Parathyroid adenoma (tissue), 2 donors: ENCODE results near the gene ATF7IP2.

Experiments
- H2AFZ ChIP-seq: fragments of 300-600 bp; sonication (generic); one replicate; pipeline ENCODE4 v1.7.0; 2017; ENCODE audit warnings: antibody characterized with exemption, mild to moderate bottlenecking
- H3K27ac ChIP-seq: fragments of 300-600 bp; sonication (generic); one replicate; pipeline ENCODE4 v1.7.0; 2017
- H3K27me3 ChIP-seq: fragments of 300-600 bp; sonication (generic); one replicate; pipeline ENCODE4 v1.7.0; 2017; ENCODE audit warnings: low read length; ENCODE audit not compliant: control insufficient read depth, insufficient read depth
- H3K36me3 ChIP-seq: fragments of 300-600 bp; sonication (generic); one replicate; pipeline ENCODE4 v1.7.0; 2017; ENCODE audit warnings: low read length; ENCODE audit not compliant: control insufficient read depth, insufficient read depth
- H3K4me1 ChIP-seq: fragments of 300-600 bp; sonication (generic); one replicate; pipeline ENCODE4 v1.7.0; 2017; ENCODE audit warnings: control low read depth
- H3K4me2 ChIP-seq: fragments of 300-600 bp; sonication (generic); one replicate; pipeline ENCODE4 v1.7.0; 2017; ENCODE audit warnings: low read length
- H3K4me3 ChIP-seq: fragments of 300-600 bp; sonication (generic); one replicate; pipeline ENCODE4 v1.7.0; 2017; ENCODE audit warnings: low read depth, low read length
- H3K79me2 ChIP-seq: fragments of 300-600 bp; sonication (generic); one replicate; pipeline ENCODE4 v1.7.0; 2017; ENCODE audit warnings: control low read depth
- H3K9ac ChIP-seq: fragments of 300-600 bp; sonication (generic); one replicate; pipeline ENCODE4 v1.7.0; 2017; ENCODE audit warnings: mild to moderate bottlenecking
- H3K9me3 ChIP-seq: fragments of 300-600 bp; sonication (generic); one replicate; pipeline ENCODE4 v1.7.0; 2017; ENCODE audit warnings: low read length; ENCODE audit not compliant: control insufficient read depth
- TF ChIP-seq, protein P1 (sequence below): fragments of 300-600 bp; sonication (generic); IDR thresholded peaks from one replicate; pipeline ENCODE4 v1.7.0; 2017; ENCODE audit warnings: antibody characterized with exemption, mild to moderate bottlenecking
- donor health status: primary hyperparathyroidism.

The ATF7IP2 gene

DNA sequence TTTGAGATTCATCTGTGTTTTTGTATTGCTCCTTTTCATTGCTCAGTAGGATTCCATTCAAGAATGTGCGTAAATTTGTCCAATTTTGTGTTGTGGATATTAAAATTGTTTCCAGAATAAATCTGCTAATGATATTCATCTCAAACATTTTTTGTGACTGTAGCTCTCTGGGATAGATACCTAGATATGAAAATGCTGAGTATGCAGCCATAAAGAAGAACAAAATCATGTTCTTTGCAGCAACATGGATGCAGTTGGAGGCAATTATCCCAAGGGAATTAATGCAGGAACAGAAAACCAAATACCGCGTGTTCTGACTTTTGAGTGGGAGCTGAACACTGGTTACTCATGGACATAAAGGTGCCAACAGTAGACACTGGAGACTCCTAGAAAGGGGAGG lies 40.2 kb upstream of the ATF7IP2 start:
- H3K9ac ChIP-seq, result no peak overlapping the region
- no peak overlapping the region for H3K27ac ChIP-seq
- H3K4me3 ChIP-seq, result no peak overlapping the region
- TF ChIP-seq, protein P1, sequence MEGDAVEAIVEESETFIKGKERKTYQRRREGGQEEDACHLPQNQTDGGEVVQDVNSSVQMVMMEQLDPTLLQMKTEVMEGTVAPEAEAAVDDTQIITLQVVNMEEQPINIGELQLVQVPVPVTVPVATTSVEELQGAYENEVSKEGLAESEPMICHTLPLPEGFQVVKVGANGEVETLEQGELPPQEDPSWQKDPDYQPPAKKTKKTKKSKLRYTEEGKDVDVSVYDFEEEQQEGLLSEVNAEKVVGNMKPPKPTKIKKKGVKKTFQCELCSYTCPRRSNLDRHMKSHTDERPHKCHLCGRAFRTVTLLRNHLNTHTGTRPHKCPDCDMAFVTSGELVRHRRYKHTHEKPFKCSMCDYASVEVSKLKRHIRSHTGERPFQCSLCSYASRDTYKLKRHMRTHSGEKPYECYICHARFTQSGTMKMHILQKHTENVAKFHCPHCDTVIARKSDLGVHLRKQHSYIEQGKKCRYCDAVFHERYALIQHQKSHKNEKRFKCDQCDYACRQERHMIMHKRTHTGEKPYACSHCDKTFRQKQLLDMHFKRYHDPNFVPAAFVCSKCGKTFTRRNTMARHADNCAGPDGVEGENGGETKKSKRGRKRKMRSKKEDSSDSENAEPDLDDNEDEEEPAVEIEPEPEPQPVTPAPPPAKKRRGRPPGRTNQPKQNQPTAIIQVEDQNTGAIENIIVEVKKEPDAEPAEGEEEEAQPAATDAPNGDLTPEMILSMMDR, result no peak
- no peaks in the 10 kb centered on the region for H3K79me2 ChIP-seq
- no peaks in the 10 kb centered on the region for H3K4me1 ChIP-seq
- no peak overlapping the region for H3K4me2 ChIP-seq
- no peaks in the 10 kb centered on the region for H3K9me3 ChIP-seq
- H3K36me3 ChIP-seq, result no peaks in the 10 kb centered on the region
- H2AFZ ChIP-seq, result no peak overlapping the region
- no peaks in the 10 kb centered on the region for H3K27me3 ChIP-seq

DNA sequence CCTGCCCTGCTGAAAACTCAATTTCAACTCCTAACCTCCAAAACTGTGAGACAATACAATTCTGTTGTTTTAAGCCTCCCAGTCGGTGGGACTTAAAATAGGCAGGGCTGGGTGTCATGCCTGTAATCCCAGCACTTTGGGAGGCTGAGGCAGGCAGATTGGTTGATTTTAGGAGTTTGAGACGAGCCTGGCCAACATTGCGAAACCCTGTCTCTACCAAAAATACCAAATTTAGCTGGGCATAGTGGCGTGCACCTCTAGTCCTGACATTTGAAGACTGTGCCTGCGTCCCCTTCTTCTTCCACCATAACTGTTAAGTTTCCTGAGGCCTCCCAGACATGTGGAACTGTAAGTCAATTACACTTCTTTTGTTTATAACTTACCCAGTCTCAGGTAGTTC lies 36.0 kb upstream of the ATF7IP2 start:
- H3K36me3 ChIP-seq, result no peaks in the 10 kb centered on the region
- no peak overlapping the region for H3K9ac ChIP-seq
- H3K4me1 ChIP-seq, result no peaks in the 10 kb centered on the region
- H3K27ac ChIP-seq, result no peak overlapping the region
- no peak overlapping the region for H3K4me2 ChIP-seq
- TF ChIP-seq, protein P1, result no peak
- H3K79me2 ChIP-seq, result no peaks in the 10 kb centered on the region
- H3K9me3 ChIP-seq, result no peaks in the 10 kb centered on the region
- H3K27me3 ChIP-seq, result no peaks in the 10 kb centered on the region
- no peak overlapping the region for H3K4me3 ChIP-seq
- no peak overlapping the region for H2AFZ ChIP-seq

DNA sequence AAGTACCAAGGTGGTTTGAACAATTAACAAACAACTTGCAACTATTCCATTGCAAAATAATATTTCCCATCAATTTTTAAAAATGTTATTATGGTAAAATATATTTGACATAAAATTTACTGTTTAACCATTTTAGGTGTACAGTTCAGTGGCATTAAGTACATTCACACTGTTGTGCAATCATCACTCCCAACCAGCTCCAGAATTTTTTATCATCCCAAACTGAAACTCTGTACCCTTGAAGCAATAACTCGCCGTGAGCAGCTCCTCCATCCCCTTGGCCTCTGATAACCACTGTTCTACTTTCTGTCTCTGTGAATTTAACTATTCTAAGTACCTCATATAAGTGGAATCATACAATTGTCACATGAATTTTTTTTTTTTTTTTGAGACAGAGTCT lies 33.6 kb upstream of the ATF7IP2 start:
- Histone ChIP-seq H3K4me3 (no peak overlapping the region), H2AFZ (no peak overlapping the region), H3K27me3 (no peaks in the 10 kb centered on the region), H3K27ac (no peak overlapping the region), H3K36me3 (no peaks in the 10 kb centered on the region), H3K79me2 (no peaks in the 10 kb centered on the region), H3K9ac (no peak overlapping the region), H3K9me3 (no peaks in the 10 kb centered on the region), H3K4me2 (no peak overlapping the region), H3K4me1 (no peaks in the 10 kb centered on the region)
- TF ChIP-seq, protein P1, result no peak

DNA sequence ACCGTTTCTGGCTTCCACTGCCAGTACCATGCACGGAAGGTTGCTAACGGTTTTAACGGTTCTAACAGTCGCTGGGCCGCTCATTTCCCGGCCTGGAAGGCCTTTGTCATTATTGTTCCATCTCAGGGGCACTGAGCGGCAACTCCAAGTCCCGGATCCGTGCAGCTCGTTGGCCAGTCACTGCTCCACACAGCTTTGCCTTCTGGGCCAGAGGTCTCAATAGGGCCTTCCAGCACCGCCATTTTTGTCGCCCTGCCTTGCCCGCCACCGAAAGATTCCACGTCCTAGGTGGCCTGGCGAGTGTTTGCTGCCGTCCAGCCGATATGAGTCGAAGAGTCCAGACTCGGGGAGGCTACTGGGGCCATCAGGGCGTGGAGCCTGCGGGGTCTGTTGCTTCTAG lies 30.3 kb upstream of the ATF7IP2 start:
- Histone ChIP-seq H3K4me2 (no peak overlapping the region), H3K79me2 (no peaks in the 10 kb centered on the region), H3K36me3 (no peaks in the 10 kb centered on the region), H3K4me3 (no peak overlapping the region), H3K27me3 (no peaks in the 10 kb centered on the region), H3K9me3 (no peaks in the 10 kb centered on the region), H3K27ac (no peak overlapping the region), H2AFZ (no peak overlapping the region), H3K4me1 (no peaks in the 10 kb centered on the region), H3K9ac (no peak overlapping the region)
- TF ChIP-seq, protein P1, result no peak
